Measurements from ENCODE around the gene ARHGEF28.

- TF ChIP-seq CTCF (conservative IDR thresholded peaks at IDR 0.05; ENCODE audit: low read length) (no peak), EZH2phosphoT487 (IDR thresholded peaks at IDR 0.05; ENCODE audit: borderline replicate concordance) (no peak)
Measured at GRCh38 chr5:73917891-73918290, 291.9 kb downstream of the ARHGEF28 start.

Data from Loucy (cell line).